ENCODE measurements around the gene KRTAP10-7.
"Not testable (repeated sequence)": the region's sequence is repeated elsewhere in the genome, so short reads cannot be mapped to it uniquely, and the experiment has no call there.

DNA sequence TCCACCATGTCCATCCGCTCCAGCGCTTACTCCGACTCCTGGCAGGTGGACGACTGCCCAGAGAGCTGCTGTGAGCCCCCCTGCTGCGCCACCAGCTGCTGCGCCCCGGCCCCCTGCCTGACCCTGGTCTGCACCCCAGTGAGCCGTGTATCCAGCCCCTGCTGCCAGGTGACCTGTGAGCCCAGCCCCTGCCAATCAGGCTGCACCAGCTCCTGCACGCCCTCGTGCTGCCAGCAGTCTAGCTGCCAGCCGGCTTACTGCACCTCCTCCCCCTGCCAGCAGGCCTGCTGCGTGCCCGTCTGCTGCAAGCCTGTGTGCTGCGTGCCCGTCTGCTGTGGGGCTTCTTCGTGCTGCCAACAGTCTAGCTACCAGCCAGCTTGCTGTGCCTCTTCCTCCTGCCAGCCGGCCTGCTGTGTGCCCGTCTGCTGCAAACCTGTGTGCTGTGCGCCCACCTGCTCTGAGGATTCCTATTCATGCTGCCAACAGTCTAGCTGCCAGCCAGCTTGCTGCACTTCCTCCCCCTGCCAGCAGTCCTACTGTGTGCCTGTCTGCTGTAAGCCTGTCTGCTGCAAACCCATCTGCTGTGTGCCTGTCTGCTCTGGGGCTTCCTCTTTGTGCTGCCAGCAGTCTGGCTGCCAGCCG is 26.9 kb downstream of the KRTAP10-7 start:
- TF ChIP-seq, protein P1, sequence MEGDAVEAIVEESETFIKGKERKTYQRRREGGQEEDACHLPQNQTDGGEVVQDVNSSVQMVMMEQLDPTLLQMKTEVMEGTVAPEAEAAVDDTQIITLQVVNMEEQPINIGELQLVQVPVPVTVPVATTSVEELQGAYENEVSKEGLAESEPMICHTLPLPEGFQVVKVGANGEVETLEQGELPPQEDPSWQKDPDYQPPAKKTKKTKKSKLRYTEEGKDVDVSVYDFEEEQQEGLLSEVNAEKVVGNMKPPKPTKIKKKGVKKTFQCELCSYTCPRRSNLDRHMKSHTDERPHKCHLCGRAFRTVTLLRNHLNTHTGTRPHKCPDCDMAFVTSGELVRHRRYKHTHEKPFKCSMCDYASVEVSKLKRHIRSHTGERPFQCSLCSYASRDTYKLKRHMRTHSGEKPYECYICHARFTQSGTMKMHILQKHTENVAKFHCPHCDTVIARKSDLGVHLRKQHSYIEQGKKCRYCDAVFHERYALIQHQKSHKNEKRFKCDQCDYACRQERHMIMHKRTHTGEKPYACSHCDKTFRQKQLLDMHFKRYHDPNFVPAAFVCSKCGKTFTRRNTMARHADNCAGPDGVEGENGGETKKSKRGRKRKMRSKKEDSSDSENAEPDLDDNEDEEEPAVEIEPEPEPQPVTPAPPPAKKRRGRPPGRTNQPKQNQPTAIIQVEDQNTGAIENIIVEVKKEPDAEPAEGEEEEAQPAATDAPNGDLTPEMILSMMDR (CRISPR knock-in tag; IDR thresholded peaks at IDR 0.05) = not testable (repeated sequence)
- not testable (repeated sequence) for TF ChIP-seq ELF4 (CRISPR knock-in tag; IDR thresholded peaks at IDR 0.05; ENCODE audit: borderline replicate concordance); YY1 (IDR thresholded peaks at IDR 0.05; ENCODE audit: insufficient read depth, insufficient replicate concordance, low read depth, low read length); ZNF121 (CRISPR knock-in tag; IDR thresholded peaks at IDR 0.05); ZKSCAN8 (CRISPR knock-in tag; IDR thresholded peaks at IDR 0.05; ENCODE audit: borderline replicate concordance); ZNF296 (CRISPR knock-in tag; conservative IDR thresholded peaks at IDR 0.05); WIZ (CRISPR knock-in tag; IDR thresholded peaks at IDR 0.05); ZNF367 (CRISPR knock-in tag; IDR thresholded peaks at IDR 0.05; ENCODE audit: borderline replicate concordance); EZH2 (conservative IDR thresholded peaks at IDR 0.05; ENCODE audit: low read depth, low read length)
- TF ChIP-seq, protein P2, sequence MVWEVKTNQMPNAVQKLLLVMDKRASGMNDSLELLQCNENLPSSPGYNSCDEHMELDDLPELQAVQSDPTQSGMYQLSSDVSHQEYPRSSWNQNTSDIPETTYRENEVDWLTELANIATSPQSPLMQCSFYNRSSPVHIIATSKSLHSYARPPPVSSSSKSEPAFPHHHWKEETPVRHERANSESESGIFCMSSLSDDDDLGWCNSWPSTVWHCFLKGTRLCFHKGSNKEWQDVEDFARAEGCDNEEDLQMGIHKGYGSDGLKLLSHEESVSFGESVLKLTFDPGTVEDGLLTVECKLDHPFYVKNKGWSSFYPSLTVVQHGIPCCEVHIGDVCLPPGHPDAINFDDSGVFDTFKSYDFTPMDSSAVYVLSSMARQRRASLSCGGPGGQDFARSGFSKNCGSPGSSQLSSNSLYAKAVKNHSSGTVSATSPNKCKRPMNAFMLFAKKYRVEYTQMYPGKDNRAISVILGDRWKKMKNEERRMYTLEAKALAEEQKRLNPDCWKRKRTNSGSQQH (CRISPR knock-in tag; IDR thresholded peaks at IDR 0.05; ENCODE audit: low read depth) = not testable (repeated sequence)
- TF ChIP-seq, protein P3, sequence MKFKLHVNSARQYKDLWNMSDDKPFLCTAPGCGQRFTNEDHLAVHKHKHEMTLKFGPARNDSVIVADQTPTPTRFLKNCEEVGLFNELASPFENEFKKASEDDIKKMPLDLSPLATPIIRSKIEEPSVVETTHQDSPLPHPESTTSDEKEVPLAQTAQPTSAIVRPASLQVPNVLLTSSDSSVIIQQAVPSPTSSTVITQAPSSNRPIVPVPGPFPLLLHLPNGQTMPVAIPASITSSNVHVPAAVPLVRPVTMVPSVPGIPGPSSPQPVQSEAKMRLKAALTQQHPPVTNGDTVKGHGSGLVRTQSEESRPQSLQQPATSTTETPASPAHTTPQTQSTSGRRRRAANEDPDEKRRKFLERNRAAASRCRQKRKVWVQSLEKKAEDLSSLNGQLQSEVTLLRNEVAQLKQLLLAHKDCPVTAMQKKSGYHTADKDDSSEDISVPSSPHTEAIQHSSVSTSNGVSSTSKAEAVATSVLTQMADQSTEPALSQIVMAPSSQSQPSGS (CRISPR knock-in tag; IDR thresholded peaks at IDR 0.05) = not testable (repeated sequence)
- TF ChIP-seq, protein P4, sequence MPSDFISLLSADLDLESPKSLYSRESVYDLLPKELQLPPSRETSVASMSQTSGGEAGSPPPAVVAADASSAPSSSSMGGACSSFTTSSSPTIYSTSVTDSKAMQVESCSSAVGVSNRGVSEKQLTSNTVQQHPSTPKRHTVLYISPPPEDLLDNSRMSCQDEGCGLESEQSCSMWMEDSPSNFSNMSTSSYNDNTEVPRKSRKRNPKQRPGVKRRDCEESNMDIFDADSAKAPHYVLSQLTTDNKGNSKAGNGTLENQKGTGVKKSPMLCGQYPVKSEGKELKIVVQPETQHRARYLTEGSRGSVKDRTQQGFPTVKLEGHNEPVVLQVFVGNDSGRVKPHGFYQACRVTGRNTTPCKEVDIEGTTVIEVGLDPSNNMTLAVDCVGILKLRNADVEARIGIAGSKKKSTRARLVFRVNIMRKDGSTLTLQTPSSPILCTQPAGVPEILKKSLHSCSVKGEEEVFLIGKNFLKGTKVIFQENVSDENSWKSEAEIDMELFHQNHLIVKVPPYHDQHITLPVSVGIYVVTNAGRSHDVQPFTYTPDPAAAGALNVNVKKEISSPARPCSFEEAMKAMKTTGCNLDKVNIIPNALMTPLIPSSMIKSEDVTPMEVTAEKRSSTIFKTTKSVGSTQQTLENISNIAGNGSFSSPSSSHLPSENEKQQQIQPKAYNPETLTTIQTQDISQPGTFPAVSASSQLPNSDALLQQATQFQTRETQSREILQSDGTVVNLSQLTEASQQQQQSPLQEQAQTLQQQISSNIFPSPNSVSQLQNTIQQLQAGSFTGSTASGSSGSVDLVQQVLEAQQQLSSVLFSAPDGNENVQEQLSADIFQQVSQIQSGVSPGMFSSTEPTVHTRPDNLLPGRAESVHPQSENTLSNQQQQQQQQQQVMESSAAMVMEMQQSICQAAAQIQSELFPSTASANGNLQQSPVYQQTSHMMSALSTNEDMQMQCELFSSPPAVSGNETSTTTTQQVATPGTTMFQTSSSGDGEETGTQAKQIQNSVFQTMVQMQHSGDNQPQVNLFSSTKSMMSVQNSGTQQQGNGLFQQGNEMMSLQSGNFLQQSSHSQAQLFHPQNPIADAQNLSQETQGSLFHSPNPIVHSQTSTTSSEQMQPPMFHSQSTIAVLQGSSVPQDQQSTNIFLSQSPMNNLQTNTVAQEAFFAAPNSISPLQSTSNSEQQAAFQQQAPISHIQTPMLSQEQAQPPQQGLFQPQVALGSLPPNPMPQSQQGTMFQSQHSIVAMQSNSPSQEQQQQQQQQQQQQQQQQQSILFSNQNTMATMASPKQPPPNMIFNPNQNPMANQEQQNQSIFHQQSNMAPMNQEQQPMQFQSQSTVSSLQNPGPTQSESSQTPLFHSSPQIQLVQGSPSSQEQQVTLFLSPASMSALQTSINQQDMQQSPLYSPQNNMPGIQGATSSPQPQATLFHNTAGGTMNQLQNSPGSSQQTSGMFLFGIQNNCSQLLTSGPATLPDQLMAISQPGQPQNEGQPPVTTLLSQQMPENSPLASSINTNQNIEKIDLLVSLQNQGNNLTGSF (CRISPR knock-in tag; IDR thresholded peaks at IDR 0.05) = not testable (repeated sequence)

Data from HepG2 (cell line).